ENCODE measurements around the gene NPIPA7.
"Not testable (repeated sequence)": the region's sequence is repeated elsewhere in the genome, so short reads cannot be mapped to it uniquely, and the experiment has no call there.

GRCh38 chr16:16357556-16357955, 21.4 kb upstream of the NPIPA7 start:
- TF ChIP-seq EZH2phosphoT487 (IDR thresholded peaks at IDR 0.05; ENCODE audit: borderline replicate concordance, low read length); CTCF (conservative IDR thresholded peaks at IDR 0.05; ENCODE audit: low read depth, low read length); EZH2 (IDR thresholded peaks at IDR 0.05; ENCODE audit: low read length, unreplicated experiment): not testable (repeated sequence)

Data from PC-3 (cell line).